Neuron (in vitro differentiated cells): ENCODE data around the gene SLC37A1.
A peak's percentile ranks its signal among the peaks of the same experiment; 100 is the strongest.
"Not testable (repeated sequence)": the region's sequence is repeated elsewhere in the genome, so short reads cannot be mapped to it uniquely, and the experiment has no call there.

ENCODE experiments used
- H2AFZ ChIP-seq: one replicate; pipeline ENCODE4 v1.6.1; 2013; ENCODE audit warnings: low read depth, mild to moderate bottlenecking, inconsistent platforms, low read length, moderate library complexity
- H3K27me3 ChIP-seq: one replicate; pipeline ENCODE4 v1.6.1; 2013; ENCODE audit warnings: low read length; ENCODE audit not compliant: insufficient read depth
- H3K36me3 ChIP-seq: one replicate; pipeline ENCODE4 v1.6.1; 2013; ENCODE audit warnings: low read length; ENCODE audit not compliant: insufficient read depth
- H3K4me1 ChIP-seq: one replicate; pipeline ENCODE4 v1.6.1; 2013; ENCODE audit warnings: low read length; ENCODE audit not compliant: insufficient read depth
- H3K4me3 ChIP-seq: 2 replicates; pipeline ENCODE4 v1.5.1; 2013; ENCODE audit warnings: mild to moderate bottlenecking, low read length, moderate library complexity
- H3K9me3 ChIP-seq: one replicate; pipeline ENCODE4 v1.6.1; 2013; ENCODE audit warnings: low read length

Gene SLC37A1

GRCh38 chr21:42513151-42513984 lies at the start of gene SLC37A1:
TSS of gene SLC37A1 (plus strand) at chr21:42513852. CDS start at chr21:42518455, 4,603 bp downstream.
- H3K36me3 ChIP-seq = no peaks in the 10 kb centered on the region
- H3K4me1 ChIP-seq = peaks cover 17% of the 10 kb centered on the region
- peak within 1 kb of the TSS; percentile 37 for H3K4me3 ChIP-seq
- H3K27me3 ChIP-seq = peaks cover 68% of the 10 kb centered on the region
- H2AFZ ChIP-seq = peak within 1 kb of the TSS; percentile 60
- peaks cover 3% of the 10 kb centered on the region for H3K9me3 ChIP-seq

- Histone ChIP-seq H3K4me3 (no peak overlapping the region), H3K9me3 (no peaks in the 10 kb centered on the region)
Measured at GRCh38 chr21:42463861-42464515, 49.7 kb upstream of the SLC37A1 start.

GRCh38 chr21:42465008-42465802 lies 48.4 kb upstream of the SLC37A1 start:
- Histone ChIP-seq H3K9me3 (no peaks in the 10 kb centered on the region), H3K4me1 (no peaks in the 10 kb centered on the region)

More at GRCh38 chr21:42463861-42464515, 49.7 kb upstream of the SLC37A1 start:
- H2AFZ ChIP-seq = no peak overlapping the region
- H3K4me1 ChIP-seq = no peaks in the 10 kb centered on the region
- no peaks in the 10 kb centered on the region for H3K36me3 ChIP-seq
- no peaks in the 10 kb centered on the region for H3K27me3 ChIP-seq

GRCh38 chr21:42465803-42466127 lies 47.9 kb upstream of the SLC37A1 start:
- no peaks in the 10 kb centered on the region for H3K36me3 ChIP-seq
- no peaks in the 10 kb centered on the region for H3K4me1 ChIP-seq
- no peaks in the 10 kb centered on the region for H3K27me3 ChIP-seq
- H2AFZ ChIP-seq = no peak overlapping the region
- H3K4me3 ChIP-seq = no peak overlapping the region
- H3K9me3 ChIP-seq = no peaks in the 10 kb centered on the region

More at GRCh38 chr21:42465008-42465802, 48.4 kb upstream of the SLC37A1 start:
- Histone ChIP-seq H3K27me3 (no peaks in the 10 kb centered on the region), H3K4me3 (no peak overlapping the region), H2AFZ (no peak overlapping the region), H3K36me3 (no peaks in the 10 kb centered on the region)

- no peaks in the 10 kb centered on the region for H3K27me3 ChIP-seq
- H3K36me3 ChIP-seq = no peaks in the 10 kb centered on the region
- no peak overlapping the region for H2AFZ ChIP-seq
- H3K4me3 ChIP-seq = no peak overlapping the region
- no peaks in the 10 kb centered on the region for H3K9me3 ChIP-seq
- H3K4me1 ChIP-seq = no peaks in the 10 kb centered on the region
Measured at GRCh38 chr21:42466700-42467099, 47.0 kb upstream of the SLC37A1 start.

DNA sequence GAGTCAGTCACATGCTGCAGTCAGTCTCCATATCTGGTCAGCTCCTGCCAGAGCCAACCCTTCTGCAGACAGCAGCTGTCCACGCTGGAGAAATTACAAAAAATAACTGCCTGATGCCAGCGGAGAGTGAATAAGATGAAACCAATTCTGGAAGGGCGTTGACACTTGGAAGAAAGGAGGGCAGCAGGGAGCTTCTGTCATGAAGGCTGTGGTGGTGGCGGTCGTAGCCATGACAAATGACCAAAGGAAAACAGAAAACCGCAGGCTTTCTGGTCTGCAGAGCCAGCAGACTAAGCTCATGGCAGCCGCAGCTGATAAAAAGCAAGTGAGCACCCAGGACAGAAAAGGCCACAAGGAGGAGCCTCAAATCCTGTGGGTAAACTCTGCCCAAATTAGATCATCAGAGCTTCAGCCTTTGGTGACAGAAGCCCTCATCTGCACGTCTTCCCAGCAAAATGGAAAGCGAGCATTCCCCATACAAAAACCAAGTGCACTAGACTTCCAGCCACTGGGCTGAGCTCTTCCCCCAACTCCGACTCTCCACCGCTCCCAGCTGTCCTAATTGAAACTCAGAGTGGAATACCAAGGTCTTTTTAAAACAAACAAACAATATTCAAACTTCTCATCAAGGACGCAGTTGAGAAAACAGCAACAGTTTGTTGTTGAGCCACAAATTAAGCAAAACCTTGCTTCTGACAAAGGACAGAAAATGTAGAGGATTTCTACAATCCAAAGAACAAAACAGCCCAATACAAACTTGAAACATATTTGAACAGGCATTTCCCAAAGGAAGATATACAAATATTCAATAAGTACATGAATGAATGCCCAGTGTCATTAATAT lies 46.3 kb upstream of the SLC37A1 start:
- H2AFZ ChIP-seq = no peak overlapping the region
- no peaks in the 10 kb centered on the region for H3K36me3 ChIP-seq
- no peak overlapping the region for H3K4me3 ChIP-seq
- H3K27me3 ChIP-seq = no peaks in the 10 kb centered on the region
- H3K4me1 ChIP-seq = no peaks in the 10 kb centered on the region
- H3K9me3 ChIP-seq = no peaks in the 10 kb centered on the region

- H3K36me3 ChIP-seq = no peaks in the 10 kb centered on the region
- no peaks in the 10 kb centered on the region for H3K27me3 ChIP-seq
- H3K4me1 ChIP-seq = no peaks in the 10 kb centered on the region
- H3K9me3 ChIP-seq = no peaks in the 10 kb centered on the region
- no peak overlapping the region for H2AFZ ChIP-seq
- H3K4me3 ChIP-seq = no peak overlapping the region
Measured at GRCh38 chr21:42468491-42469131, 45.0 kb upstream of the SLC37A1 start.

GRCh38 chr21:42469272-42469671 lies 44.4 kb upstream of the SLC37A1 start:
- H3K9me3 ChIP-seq = no peaks in the 10 kb centered on the region

DNA sequence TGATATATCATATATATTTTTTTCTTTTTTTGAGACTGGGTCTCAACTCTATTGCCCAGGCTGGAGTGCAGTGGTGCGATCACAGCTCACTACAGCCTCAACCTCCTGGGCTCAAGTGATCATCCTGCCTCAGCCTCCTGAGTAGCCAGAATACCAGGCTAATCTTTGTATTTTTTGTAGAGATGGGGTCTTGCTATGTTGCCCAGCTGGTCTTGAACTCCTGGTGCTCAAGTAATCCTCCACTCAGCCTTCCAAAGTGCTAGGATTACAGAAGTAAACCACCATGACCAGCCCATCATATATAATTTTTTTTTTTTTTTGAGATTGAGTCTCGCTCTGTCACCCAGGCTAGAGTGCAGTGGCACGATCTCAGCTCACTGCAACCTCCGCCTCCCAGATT lies 43.9 kb upstream of the SLC37A1 start:
- H3K9me3 ChIP-seq, H3K4me3 ChIP-seq, H3K27me3 ChIP-seq, H3K36me3 ChIP-seq, H3K4me1 ChIP-seq, H2AFZ ChIP-seq: not testable (repeated sequence)

More at GRCh38 chr21:42469272-42469671, 44.4 kb upstream of the SLC37A1 start:
- Histone ChIP-seq H3K4me1 (no peaks in the 10 kb centered on the region), H2AFZ (no peak overlapping the region), H3K36me3 (no peaks in the 10 kb centered on the region), H3K4me3 (no peak overlapping the region), H3K27me3 (no peaks in the 10 kb centered on the region)

DNA sequence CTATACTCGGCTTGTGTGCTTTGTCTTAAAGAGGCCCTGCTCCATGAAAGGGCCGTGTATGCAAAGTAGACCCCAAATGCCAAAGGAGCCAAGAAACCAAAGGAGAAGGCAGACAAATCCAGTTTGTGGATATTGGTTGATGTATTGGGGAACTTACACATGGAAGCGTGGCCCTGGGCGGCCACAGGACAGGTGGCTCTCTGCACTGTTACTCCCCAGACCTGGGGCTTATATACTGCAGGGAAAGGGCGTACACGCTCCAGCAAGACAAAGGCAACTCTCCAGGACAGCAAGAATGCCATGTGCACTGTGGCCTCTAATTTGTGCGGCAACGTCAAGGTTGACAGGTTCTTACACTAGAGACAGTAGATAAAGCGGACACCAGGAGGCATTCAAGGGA lies 42.4 kb upstream of the SLC37A1 start:
- Histone ChIP-seq H3K36me3 (no peaks in the 10 kb centered on the region), H3K27me3 (peaks cover 2% of the 10 kb centered on the region), H3K4me1 (no peaks in the 10 kb centered on the region), H2AFZ (no peak overlapping the region), H3K4me3 (no peak overlapping the region), H3K9me3 (no peaks in the 10 kb centered on the region)

DNA sequence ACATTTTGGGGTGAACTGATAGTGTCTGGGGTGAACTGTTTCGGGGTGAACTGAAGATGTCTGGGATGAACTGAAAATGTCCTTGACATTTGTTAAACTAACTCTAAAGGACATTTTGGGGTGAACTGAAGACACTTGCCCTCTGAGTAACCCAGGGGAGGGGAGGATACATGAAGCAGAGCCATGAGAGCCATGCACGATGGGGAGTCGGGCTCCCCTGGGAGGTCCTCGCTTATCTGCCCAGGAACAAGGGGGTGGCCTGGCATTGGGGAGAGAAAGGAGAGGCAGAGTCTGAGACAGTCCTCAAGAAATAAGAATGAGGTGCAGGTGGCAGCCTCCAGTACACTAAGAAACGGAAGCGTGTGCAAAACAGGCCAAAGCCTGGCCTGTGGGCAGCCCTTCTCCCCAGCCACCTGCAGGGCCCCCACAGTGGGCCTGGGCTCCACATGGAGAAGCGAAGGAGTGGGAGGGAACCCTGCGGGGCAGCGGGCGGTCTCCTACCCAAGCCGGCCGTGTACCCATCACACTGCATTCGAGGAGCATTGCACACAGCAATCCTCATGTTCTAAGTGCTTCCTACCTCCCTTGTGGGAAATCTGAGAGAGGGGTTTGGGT lies 41.8 kb upstream of the SLC37A1 start:
- H3K4me3 ChIP-seq = no peak overlapping the region
- H3K36me3 ChIP-seq = no peaks in the 10 kb centered on the region
- H3K4me1 ChIP-seq = no peaks in the 10 kb centered on the region
- H2AFZ ChIP-seq = no peak overlapping the region
- H3K9me3 ChIP-seq = no peaks in the 10 kb centered on the region
- H3K27me3 ChIP-seq = peaks cover 5% of the 10 kb centered on the region

DNA sequence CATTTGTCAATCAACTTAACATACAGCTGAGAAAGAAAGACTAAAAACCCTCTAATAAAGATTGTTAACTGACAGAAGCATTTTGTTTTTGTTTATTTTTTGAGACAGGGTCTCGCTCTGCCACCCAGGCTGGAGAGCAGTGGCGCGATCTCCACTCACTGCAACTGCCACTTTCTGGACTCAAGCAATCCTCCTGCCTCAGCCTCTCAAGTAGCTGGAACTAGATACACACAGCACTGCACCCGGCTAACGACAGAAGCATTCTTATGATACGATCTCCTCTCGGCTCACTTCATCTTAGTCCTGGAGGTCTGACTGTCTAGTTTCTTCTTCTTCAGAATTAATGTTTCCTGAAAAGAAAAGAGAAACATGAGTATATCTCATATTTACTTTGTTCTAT lies 41.1 kb upstream of the SLC37A1 start:
- Histone ChIP-seq H3K9me3 (no peaks in the 10 kb centered on the region), H3K4me3 (no peak overlapping the region), H3K36me3 (no peaks in the 10 kb centered on the region), H2AFZ (no peak overlapping the region), H3K4me1 (peaks cover 2% of the 10 kb centered on the region), H3K27me3 (peaks cover 5% of the 10 kb centered on the region)
